AG10803 (cell line): ENCODE data around the gene TEX13D.
"Not testable (repeated sequence)": the region's sequence is repeated elsewhere in the genome, so short reads cannot be mapped to it uniquely, and the experiment has no call there.

Experiments used
- DNase-seq: peaks from one replicate; pipeline ENCODE4 v3.0.0; 2010; ENCODE audit warnings: low read depth
- H3K4me3 ChIP-seq: 2 replicates; pipeline ENCODE4 v1.5.1; 2011; ENCODE audit warnings: mild to moderate bottlenecking, low read length, control low read depth
- TF ChIP-seq, protein P1 (sequence below): conservative IDR thresholded peaks from 2 replicates; pipeline ENCODE4 v1.5.1; 2011; ENCODE audit warnings: mild to moderate bottlenecking, low read length, control low read depth, inconsistent platforms

TEX13D gene

DNA sequence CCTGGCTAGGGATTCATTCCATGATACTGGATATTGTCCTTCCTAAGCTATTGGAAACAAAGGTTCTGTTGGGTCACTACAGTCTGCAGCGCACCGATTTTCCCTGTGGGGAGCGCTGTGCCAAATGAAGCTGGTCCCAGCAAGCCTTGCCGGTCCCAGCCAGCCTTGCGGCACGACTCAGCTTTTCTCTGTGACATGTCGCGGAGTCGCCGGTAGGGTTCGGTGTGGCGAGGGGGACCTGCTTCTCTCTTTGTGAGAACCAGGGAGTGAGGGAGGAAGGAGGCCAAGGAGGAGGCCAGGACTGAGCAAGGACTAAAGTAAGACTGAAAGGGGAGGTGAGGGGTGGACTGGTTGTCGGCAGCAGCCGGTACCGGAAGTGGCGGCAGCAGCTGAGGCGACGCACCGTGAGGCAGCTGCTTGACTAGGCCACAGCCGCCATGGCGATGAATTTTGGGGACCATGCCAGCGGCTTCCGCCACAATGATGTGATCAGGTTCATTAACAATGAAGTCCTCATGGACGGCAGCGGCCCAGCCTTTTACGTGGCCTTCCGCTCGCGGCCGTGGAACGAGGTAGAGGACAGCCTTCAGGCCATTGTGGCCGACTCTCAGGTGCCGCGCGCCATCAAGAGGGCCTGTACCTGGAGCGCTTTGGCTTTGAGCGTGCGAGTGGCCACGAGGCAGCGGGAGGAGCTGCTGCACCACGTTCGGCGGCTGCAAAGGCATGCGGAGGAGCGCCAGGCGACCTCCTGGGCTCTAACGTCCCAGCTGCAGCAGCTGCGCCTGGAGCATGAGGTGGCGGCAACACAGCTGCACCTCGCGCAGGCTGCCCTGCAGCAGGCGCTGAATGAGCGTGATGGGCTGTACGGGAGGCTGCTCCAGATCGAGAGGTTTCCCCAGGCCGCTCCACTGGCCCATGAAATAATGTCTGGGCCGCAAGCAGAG lies at the start of gene TEX13D:
Gene TEX13D (plus strand): TSS at position 180 of the 944 bp plus-strand sequence. CDS start 258 bp downstream, at position 438.
- H3K4me3 ChIP-seq, result no peak within 1 kb of the TSS
- TF ChIP-seq, protein P1, sequence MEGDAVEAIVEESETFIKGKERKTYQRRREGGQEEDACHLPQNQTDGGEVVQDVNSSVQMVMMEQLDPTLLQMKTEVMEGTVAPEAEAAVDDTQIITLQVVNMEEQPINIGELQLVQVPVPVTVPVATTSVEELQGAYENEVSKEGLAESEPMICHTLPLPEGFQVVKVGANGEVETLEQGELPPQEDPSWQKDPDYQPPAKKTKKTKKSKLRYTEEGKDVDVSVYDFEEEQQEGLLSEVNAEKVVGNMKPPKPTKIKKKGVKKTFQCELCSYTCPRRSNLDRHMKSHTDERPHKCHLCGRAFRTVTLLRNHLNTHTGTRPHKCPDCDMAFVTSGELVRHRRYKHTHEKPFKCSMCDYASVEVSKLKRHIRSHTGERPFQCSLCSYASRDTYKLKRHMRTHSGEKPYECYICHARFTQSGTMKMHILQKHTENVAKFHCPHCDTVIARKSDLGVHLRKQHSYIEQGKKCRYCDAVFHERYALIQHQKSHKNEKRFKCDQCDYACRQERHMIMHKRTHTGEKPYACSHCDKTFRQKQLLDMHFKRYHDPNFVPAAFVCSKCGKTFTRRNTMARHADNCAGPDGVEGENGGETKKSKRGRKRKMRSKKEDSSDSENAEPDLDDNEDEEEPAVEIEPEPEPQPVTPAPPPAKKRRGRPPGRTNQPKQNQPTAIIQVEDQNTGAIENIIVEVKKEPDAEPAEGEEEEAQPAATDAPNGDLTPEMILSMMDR, result no peak
- no peak for DNase-seq

DNA sequence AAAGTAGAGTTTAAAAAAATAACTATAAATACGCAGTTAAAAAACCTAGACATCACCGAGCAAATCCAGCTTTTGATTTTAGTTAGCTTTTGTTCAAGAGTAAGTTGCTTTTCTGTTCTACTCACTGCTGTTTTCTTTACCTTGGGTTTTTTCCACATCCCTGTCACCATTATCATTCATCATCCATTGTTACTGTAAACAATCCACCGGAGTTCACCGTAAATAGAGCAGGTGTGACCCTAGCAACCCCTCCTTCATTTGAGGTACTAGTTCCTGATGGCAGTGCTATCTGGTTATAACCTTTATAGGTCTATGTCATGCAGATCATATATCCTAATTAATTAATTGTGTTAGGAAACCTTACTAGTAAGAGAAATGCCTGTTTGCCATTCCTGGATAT lies 43.0 kb upstream of the TEX13D start:
- no peak overlapping the region for H3K4me3 ChIP-seq
- TF ChIP-seq, protein P1, result no peak
- DNase-seq, result no peak

DNA sequence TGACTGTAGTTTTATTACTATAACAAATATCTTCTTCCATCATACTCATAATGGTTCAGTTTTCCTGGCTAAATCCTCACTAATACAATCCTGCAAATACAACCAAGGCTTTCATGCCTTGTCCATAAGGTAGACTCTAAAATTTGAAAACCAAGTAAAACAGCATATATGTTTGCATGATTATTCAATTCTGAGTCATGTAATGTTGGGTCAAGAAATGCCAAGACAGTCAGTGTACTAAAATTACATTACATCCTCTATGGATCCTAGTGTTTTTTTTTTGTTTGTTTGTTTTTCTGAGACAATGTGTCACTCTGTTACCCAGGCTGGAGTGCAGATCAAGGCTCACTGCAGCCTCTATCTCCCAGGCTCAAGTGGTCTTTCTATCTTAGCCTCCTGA lies 38.6 kb upstream of the TEX13D start:
- TF ChIP-seq, protein P1, result no peak
- no peak for DNase-seq
- H3K4me3 ChIP-seq, result no peak overlapping the region

DNA sequence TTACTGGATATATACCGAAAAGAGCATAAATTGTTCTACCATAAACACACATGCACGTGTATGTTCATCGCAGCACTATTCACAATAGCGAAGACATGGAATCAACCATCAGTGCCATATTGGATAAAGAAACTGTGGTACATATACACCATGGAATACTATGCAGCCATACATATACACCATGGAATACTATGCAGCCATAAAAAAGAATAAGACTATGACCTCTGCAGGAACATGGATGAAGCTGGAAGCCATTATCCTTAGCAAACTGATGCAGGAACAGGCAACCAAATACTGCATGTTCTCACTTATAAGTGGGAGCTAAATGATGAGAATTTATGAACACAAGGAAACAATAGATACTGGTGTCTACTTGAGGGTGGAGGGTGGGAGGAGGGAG lies 33.1 kb upstream of the TEX13D start:
- DNase-seq, H3K4me3 ChIP-seq: not testable (repeated sequence)

DNA sequence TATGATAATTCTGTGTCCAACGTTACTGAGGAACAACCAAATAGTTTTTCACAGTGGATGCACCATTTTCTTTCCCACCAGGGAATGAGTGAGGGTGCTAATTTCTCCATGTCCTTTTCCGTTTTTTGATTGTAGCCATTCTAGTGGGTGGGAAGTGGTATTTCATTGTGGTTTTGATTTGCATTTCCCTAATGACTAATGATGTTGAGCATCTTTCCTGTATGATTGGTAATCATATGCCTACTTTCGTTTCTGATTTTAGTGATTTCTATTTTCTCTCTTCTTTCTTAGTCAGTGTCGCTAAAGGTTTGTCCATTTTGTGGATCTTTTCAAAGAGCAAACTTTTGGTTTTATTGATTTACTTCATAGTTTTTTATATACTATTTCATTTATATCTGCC lies 32.1 kb upstream of the TEX13D start:
- no peak for DNase-seq
- TF ChIP-seq, protein P1, result no peak
- no peak overlapping the region for H3K4me3 ChIP-seq

DNA sequence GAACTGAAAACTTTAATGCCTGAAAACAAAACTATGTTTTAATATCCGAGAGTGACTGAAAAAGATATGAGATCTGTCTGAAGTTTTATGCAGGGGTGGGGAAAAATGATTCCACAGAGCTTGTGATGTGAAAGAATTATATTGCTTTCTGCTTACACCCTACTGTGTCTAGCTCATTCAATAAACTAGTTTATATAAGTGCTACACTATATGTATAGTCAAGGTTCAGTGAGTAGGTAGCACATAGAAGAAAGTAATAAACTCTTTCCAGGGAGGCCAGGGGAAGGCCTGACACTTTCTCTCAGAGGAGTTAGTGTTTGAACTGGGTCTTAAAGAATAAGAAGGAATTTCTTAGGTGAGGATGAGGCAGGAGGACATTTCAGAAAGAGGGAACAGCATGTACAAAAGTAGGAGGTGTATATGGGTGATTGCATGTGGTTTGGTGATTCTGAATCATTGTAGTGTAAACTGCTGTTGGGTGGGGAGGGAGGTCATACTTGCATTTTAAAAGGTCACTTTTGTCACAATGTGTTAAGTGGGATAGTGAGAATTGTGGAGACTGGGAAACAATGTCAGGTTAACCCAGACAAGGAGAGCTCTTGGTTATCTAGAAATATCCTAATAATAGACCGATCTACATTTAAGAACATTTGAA lies 25.1 kb upstream of the TEX13D start:
- TF ChIP-seq, protein P1, result no peak
- H3K4me3 ChIP-seq, result no peak overlapping the region
- no peak for DNase-seq

DNA sequence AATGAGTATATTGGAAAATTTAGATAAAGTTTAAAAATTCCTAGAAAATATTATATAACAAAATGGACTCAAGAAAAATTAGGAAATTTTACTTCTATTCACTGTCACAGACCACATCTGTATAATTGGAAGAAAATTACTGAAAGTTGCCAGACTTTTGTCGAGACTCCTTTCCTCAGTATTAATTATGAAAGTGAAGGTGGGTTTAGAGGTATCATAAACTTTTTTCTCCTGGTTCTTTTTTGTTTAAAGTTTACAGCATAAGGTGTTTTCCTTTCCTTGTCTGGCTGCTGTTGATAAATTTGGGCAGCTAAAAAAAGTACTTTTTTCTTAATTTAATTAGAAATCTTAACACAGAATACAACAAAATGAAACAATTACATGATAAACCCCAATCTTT lies 6.7 kb upstream of the TEX13D start:
- no peak for DNase-seq
- TF ChIP-seq, protein P1, result no peak
- H3K4me3 ChIP-seq, result no peak overlapping the region
